Measurements from ENCODE around the gene DMD.
"Not testable (repeated sequence)": the region's sequence is repeated elsewhere in the genome, so short reads cannot be mapped to it uniquely, and the experiment has no call there.

DMD gene

DNA sequence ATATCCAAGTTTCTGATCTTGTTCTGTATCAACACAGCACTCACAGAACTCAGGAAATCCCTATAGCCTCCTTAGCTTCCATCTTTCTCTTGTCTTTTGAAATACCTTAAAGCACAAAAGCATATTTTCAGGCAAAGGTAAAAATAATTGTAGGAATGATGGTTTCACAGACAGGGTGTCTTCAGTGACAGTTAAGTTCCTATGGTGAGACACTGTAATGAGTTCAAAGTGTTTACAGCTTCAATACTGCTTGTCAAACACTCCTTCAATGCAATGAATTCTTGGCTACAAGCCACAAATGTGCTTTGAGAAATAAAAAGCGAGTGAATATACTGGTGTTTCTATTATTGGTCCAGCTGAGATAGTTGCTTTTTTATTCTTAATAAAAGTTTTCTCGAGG, 466.0 kb downstream of the DMD start:
- no peak for TF ChIP-seq CTCF (IDR thresholded peaks at IDR 0.05; ENCODE audit: control insufficient read depth, extremely low read depth, insufficient read depth)
- H3K4me3 ChIP-seq (ENCODE audit: low read depth, low read length) = no peak overlapping the region
- no peak for DNase-seq (ENCODE audit: low read depth)

- no peak overlapping the region for H3K4me3 ChIP-seq (ENCODE audit: low read depth, low read length)
- no peak for TF ChIP-seq CTCF (IDR thresholded peaks at IDR 0.05; ENCODE audit: control insufficient read depth, extremely low read depth, insufficient read depth)
- DNase-seq (ENCODE audit: low read depth) = no peak
Observed at GRCh38 chrX:32744921-32745320, 466.4 kb downstream of the DMD start.

DNA sequence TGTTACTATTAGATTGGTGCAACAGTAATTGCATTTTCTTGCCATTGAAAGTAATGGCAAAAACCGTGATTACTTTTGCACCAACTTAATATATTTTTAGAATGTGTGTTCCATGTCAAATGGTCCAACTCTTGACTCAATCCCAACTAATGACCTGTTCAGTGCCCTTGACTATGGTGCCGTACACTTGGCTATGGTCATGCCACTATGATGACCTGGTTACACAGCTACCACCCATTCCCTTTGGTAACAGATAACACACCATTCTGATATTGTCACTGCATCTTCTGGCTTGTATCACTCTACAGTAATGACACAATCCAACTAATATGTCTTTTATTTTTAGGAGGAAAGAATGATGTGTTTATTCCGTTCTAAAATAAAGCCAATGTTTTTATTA, 469.4 kb downstream of the DMD start:
- DNase-seq (ENCODE audit: low read depth) = no peak
- no peak for TF ChIP-seq CTCF (IDR thresholded peaks at IDR 0.05; ENCODE audit: control insufficient read depth, extremely low read depth, insufficient read depth)
- H3K4me3 ChIP-seq (ENCODE audit: low read depth, low read length) = no peak overlapping the region

DNA sequence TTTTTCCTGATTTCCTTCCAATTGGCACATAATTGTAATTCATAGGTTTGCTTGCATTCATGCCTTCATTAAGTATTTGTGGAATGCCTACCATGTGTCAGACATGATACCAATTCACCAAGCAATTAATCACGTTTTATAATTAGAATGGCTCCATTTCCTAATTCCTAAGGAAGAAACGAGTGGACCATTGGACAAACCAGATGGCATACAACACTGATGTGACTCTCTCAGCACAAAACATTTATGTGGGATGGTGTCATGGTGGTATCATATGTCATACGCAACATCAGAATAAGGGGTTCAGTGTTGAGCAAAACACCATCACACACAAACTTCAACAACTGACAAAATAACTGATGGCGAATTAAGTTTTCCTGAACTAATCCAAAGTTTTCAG, 502.8 kb downstream of the DMD start:
- H3K4me3 ChIP-seq (ENCODE audit: low read depth, low read length) = no peak overlapping the region
- no peak for TF ChIP-seq CTCF (IDR thresholded peaks at IDR 0.05; ENCODE audit: control insufficient read depth, extremely low read depth, insufficient read depth)
- no peak for DNase-seq (ENCODE audit: low read depth)

- not testable (repeated sequence) for DNase-seq (ENCODE audit: low read depth)
Observed at GRCh38 chrX:32705385-32705784, 506.0 kb downstream of the DMD start.

DNA sequence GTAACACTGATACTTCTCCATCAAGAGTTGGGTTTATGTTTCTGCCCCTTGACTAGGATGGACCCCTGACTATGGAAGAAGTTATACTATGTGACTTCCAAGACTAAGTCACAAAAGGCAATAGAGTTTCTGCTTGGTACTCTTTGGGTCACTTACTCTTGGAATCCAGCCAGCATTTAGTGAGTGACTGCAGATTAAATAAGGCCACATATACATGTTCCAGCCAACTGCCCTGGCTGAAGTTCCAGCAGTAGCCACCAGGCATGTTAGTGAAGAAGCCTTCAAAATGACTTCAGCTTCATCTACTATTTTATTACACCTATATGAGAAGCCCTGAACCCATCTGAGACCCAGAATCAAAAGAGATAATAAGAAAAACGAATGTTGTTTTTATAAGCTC, 524.0 kb downstream of the DMD start:
- H3K4me3 ChIP-seq (ENCODE audit: low read depth, low read length) = no peak overlapping the region
- TF ChIP-seq CTCF (IDR thresholded peaks at IDR 0.05; ENCODE audit: control insufficient read depth, extremely low read depth, insufficient read depth) = no peak
- DNase-seq (ENCODE audit: low read depth) = no peak

More at GRCh38 chrX:32705385-32705784, 506.0 kb downstream of the DMD start:
- not testable (repeated sequence) for H3K4me3 ChIP-seq (ENCODE audit: low read depth, low read length)

- DNase-seq (ENCODE audit: low read depth) = no peak
- TF ChIP-seq CTCF (IDR thresholded peaks at IDR 0.05; ENCODE audit: control insufficient read depth, extremely low read depth, insufficient read depth) = no peak
- H3K4me3 ChIP-seq (ENCODE audit: low read depth, low read length) = no peak overlapping the region
Observed at GRCh38 chrX:32678487-32678886, 532.9 kb downstream of the DMD start.

DNA sequence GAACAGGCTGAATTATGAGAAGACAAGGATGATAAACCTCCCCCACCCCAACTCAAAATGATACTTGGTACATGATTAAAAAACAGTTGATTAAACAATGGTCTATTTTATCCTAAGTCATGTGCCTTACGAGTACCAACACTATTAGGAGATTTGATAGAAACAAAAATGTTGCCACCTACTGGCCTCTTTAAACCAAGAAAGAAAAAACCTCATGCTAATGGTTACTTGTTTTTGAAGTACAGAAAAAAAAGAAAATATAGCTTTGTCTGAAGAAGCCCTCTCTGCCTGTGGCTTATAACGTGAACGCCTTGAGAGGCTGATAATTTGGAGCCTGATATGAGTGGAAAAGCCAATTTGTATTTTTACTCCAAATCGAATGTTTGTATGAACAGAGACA, 538.2 kb downstream of the DMD start:
- H3K4me3 ChIP-seq (ENCODE audit: low read depth, low read length) = no peak overlapping the region
- TF ChIP-seq CTCF (IDR thresholded peaks at IDR 0.05; ENCODE audit: control insufficient read depth, extremely low read depth, insufficient read depth) = 0 out of 2 replicates have a peak, but pooled peaks have one; percentile 18
- no peak for DNase-seq (ENCODE audit: low read depth)
